Upper lobe of left lung (tissue), 4 donors: Measurements from ENCODE around the gene TMEM245.

ENCODE experiments used
- EP300 ChIP-seq, 4 donors: sonication (generic); formaldehyde crosslinking; IDR thresholded peaks; one replicate each; pipeline ENCODE4 v1.5.1; 2017; ENCODE audit warnings: antibody characterized with exemption in 4 of 4, control low read depth in 2 of 4
- POLR2A ChIP-seq, 4 donors: fragments of 450-650 bp; IDR thresholded peaks; one replicate each; pipeline ENCODE4 v1.5.1; 2016 to 2017; ENCODE audit warnings: antibody characterized with exemption in 4 of 4, mild to moderate bottlenecking in 2 of 4

- no peak for TF ChIP-seq POLR2A (IDR thresholded peaks at IDR 0.05)
- TF ChIP-seq EP300 (IDR thresholded peaks at IDR 0.05), result no peak
Observed at GRCh38 chr9:109012009-109012875, 107.5 kb downstream of the TMEM245 start.
